Forelimb muscle (tissue), 1 donor: ENCODE measurements around the gene TMTC2. TPM values are rescaled to one million over a fixed set of nuclear protein-coding genes. Genes with fewer than 3 reads are reported as not detected.

ENCODE experiments used
- DNase-seq: peaks from one replicate; pipeline ENCODE4 v3.0.0-alpha.2; 2013; ENCODE audit warnings: low read depth
- polyA plus RNA-seq: library from polyadenylated mRNA; unstranded; fragments of 120-200 nt; gene quantifications from one replicate; pipeline ENCODE4 v1.2.1, GENCODE V29; 2013; ENCODE audit not compliant: insufficient read length

The TMTC2 gene
- polyA plus RNA-seq, 1 donor, result 13.0 TPM

GRCh38 chr12:82880442-82880901 is 193.8 kb downstream of the TMTC2 start:
- DNase-seq, result no peak

DNA sequence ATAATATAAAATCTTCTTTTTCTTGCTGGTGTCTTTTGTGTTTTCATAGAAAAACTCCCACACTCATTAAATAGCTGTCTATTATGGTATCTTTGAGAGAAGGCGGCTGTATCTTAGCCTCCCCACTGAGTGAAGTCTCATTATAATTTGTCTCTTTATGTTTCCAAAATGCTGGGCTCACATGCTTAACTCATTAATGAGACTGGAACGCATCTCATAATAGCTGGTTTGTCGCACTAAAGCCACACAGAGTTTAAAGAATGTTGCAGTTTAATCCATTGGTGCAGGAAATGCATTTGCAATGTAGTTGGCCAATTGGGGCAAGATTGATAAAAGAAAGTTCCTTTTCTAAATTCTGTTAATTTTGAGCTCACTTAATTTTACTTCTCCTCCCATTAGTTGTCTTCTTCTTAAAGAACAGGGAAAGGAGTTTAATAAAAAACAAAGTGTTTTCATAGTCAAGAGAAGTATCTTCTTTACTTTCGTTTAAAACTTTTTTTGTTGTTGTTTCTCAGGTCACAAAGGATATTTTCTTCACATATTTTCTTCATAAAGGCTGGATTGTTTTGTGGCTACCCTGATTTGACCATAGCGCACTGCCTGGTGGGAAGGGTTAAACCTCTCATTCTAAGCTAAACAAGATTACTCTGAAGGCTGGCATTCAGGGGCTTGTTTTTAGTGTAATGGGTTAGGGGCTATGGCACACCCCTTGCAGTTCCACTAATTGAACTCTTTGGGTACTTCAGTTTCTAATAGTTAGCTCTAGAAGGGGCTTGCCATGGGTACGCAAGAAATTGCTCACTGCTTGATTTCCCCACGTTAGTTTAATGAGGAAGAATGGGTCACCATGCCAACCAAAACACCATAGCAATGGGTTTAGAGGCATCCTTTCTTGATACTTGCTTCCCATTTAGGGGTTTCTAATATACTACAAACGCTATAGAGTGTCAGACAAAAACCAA is 197.0 kb downstream of the TMTC2 start:
- no peak for DNase-seq

DNA sequence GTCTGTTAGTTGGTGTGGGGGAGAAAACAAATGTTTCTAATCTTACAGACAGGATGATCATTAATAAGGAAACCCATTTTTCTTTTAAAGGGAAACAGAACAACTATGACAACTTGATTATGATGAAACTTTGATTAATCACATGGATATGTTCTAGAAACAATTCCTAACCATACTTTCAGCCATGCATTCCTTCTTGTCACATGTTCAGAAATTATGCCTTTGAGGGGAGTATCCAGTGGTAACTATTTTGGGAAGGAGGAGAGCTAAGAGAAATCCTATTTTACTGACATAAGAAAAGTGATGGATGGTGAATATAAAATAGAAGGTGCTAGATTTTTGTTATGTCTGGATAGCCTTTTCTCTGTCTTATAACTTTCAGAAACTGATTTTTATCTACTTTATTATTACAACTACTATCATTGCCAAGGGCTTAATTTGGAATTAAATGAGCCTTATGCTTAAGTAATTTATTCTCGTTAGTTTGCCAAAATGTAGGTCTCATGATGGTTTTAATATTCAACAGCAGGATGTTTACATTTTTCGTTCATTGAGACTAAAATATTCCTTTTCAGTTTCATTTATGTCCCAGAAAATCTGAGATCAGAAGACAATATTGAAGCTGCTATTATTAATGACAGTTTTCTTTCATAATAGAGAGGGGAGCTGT is 200.1 kb downstream of the TMTC2 start:
- DNase-seq, result no peak

- DNase-seq, result no peak
Measured at GRCh38 chr12:82893896-82894295, 207.2 kb downstream of the TMTC2 start.

DNA sequence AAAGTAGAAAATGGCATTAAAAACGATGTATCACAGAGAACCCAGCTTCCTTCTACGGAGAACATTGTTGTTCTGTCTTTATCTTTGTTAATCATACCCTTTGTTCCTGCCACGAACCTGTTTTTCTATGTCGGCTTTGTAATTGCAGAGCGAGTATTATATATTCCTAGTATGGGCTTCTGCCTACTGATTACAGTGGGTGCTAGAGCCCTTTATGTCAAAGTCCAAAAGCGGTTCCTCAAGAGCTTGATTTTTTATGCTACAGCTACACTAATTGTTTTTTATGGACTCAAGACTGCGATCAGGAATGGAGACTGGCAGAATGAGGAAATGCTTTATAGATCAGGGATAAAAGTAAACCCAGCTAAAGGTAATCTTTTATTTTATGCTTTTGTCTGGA is 209.6 kb downstream of the TMTC2 start:
- DNase-seq, result no peak

GRCh38 chr12:82896979-82897378 is 210.3 kb downstream of the TMTC2 start:
- no peak for DNase-seq

- DNase-seq, result no peak
Measured at GRCh38 chr12:82898441-82898840, 211.7 kb downstream of the TMTC2 start.

DNA sequence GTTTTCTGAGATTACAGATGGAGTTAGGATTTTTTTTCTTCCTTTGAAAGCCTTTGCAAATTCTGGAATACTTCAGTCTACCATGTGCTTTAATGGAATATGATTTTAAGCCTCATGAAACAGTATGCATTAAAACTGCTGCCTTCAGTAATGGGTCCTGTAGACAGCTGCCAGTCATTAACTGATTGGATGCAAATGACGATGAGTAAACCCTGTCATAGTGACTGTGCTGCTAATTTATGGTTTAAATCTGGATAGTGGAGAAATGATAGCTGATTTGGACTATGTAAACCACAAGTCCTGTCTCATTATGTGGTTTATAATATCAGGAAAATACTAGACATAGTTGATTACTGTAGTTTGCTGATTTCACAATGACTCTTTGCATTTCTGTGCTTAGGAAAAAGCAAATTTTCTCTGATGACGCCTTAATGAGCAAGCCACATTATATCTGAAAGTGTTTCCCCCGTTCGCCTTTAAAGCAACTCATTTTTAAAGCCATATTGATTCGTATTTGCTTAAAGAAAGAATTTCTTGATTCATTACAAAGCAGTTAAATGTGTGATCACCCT is 217.6 kb downstream of the TMTC2 start:
- no peak for DNase-seq

GRCh38 chr12:82910246-82910893 is 223.7 kb downstream of the TMTC2 start:
- DNase-seq, result no peak

DNA sequence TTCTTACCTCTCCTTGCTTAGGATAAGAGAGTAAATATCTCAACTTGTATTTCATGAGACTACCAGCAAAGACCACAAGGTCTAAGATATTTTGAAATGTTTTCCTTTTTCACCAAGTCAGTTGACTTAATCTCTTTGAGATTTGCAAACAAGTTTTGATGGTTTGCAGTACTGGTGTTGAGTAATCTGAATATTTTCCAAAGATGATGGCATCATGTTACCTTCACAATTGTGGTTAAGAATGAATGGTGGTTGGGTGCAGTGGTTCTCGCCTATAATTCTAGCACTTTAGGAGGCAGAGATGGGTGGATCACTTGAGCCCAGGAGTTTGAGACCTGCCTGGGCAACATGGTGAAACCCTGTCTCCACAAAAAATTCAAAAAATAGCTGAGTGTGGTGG is 225.7 kb downstream of the TMTC2 start:
- DNase-seq, result no peak

- no peak for DNase-seq
Measured at GRCh38 chr12:82919388-82920054, 232.8 kb downstream of the TMTC2 start.

DNA sequence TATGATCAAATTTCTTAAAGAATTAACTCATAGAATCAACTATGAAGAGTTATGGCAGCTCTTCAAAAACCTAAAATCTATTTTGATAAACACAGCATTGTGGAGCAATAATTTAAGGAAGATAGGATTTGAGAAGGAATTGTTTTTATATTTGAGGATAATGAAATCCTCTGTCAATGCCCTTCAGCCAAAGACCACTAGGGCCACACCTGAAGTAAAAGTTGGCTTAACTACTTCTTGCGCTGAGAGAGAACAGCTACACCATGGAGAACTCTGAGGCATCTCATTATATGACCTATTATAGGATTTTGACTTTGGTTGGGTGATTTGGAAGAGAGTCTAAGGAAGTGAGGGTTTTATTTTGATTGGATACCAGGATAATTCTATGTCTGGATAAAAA is 237.2 kb downstream of the TMTC2 start:
- DNase-seq, result no peak

DNA sequence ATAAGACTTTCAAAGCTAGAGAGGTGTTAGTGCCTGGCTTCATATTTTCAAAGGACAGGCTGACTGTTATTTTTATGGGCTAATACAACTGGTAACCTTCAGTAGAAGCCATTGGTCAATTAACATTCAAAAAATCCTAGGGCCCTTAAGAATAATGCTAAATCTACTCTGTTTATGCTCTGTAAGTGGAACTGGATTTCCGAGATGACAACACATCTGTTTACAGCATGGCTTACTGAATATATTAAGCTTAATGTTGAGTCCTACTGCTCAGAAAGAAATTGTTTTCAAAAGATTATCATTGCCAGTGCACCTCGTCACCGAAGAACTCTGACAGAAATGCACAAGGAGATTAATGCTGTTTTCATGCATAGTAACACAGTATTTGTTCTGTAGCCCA is 239.9 kb downstream of the TMTC2 start:
- DNase-seq, result no peak

DNA sequence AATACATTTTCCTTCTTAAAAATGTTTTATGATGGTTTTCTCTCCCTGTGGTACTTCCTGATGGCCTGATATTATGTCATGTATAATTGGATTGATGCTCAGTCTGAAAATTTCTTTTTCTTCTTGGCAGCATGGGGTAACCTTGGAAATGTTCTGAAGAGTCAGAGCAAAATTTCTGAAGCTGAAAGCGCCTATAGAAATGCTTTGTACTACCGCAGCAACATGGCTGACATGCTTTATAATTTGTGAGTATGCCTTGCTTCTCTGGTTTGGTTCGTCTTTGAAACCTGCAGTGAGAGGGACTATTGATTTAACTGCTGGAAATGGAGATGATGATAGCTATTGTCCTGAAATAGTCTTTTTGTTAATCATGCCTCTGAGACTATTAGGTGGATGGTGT is 243.6 kb downstream of the TMTC2 start:
- DNase-seq, result no peak

DNA sequence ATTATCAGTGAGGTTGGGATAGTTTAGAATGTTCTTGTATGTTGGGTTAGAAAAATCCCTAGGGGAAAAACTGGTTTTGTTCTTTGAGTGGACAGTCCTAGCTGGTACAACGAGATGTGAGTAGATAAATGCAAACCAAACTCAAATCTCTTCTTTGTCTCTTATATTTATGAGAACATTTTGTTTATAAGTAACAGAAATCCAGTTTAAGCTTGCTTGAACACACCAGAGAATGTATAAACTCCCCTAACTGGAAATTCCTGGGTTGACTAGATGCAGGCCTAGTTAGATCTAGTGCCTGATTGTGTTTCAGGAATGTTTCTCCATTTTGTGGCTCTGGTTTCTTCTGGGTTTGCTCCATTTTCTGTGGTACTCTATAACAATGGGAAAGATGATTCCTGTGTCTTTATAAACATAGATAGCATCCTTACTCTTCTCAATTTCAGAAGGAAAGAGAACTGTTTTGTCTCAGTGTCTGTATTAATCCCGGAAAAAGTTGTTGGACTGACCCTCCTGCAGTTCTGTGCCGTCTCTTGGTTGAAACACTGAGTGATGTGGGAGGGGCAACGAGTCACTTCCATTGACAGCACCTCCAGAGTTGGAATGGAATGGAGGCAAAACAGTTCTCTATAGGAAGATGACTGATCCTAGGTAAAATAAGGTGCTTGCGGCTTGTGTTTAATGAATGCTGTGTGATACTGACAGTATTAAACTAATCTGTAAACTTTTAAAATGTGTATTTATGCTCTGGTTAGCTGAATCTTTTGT is 244.8 kb downstream of the TMTC2 start:
- DNase-seq, result no peak

GRCh38 chr12:82937151-82937550 is 250.4 kb downstream of the TMTC2 start:
- no peak for DNase-seq

DNA sequence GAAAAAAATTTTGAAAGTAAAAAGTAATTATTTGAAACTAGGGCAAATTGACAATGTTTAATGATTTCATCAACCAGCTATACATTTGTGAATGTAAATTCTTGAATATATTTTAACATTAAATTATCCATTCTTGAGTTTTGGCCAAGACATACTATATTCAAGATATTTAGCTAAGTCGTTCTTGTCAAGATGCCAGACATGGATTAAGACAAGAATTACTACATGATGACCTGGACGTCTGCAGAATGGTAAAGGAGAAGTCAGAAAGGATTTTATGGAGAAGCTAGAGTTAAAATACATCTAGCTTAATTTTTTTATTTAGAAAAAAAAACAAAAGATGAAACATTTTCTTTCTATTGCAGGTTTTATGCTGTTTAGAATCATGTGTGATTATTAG is 255.8 kb downstream of the TMTC2 start:
- DNase-seq, result no peak

GRCh38 chr12:82942991-82943401 is 256.3 kb downstream of the TMTC2 start:
- no peak for DNase-seq

GRCh38 chr12:82948491-82948890 is 261.8 kb downstream of the TMTC2 start:
- no peak for DNase-seq

- no peak for DNase-seq
Measured at GRCh38 chr12:82950356-82950755, 263.6 kb downstream of the TMTC2 start.

GRCh38 chr12:82952946-82953345 is 266.2 kb downstream of the TMTC2 start:
- no peak for DNase-seq
